Esophagus squamous epithelium (tissue), 5 donors: Measurements from ENCODE around the gene KCNQ4. TPM values are rescaled to one million over a fixed set of nuclear protein-coding genes. Genes with fewer than 3 reads are reported as not detected.

Source experiments
- DNase-seq: peaks from one replicate; lab custom pipeline; 2025; lab: John Stamatoyannopoulos, UW
- H3K27ac ChIP-seq, 4 donors: fragments of 200-600 bp; sonication (generic); one replicate each; pipeline ENCODE4 v1.5.1; 2016 to 2019; ENCODE audit warnings: mild to moderate bottlenecking in 1 of 4
- H3K27me3 ChIP-seq, 4 donors: fragments of 200-600 bp; sonication (generic); 1 replicate in 3 of 4; 2 replicates in 1 of 4; pipeline versions ENCODE4 v1.5.1 to v1.6.0; 2017 to 2021; ENCODE audit warnings: antibody characterized with exemption in 1 of 4
- H3K36me3 ChIP-seq, 3 donors: fragments of 200-600 bp; sonication (generic); one replicate each; pipeline ENCODE4 v1.5.1; 2016 to 2019
- H3K4me1 ChIP-seq, 3 donors: fragments of 200-600 bp; sonication (generic); one replicate each; pipeline ENCODE4 v1.5.1; 2017 to 2019
- H3K4me3 ChIP-seq, 4 donors: fragments of 200-600 bp; sonication (generic); 1 replicate in 3 of 4; 2 replicates in 1 of 4; pipeline ENCODE4 v1.5.1; 2016 to 2019; ENCODE audit warnings: mild to moderate bottlenecking in 2 of 4, moderate library complexity in 1 of 4
- H3K9me3 ChIP-seq, 3 donors: fragments of 200-600 bp; sonication (generic); one replicate each; pipeline ENCODE4 v1.5.1; 2016 to 2019
- POLR2A ChIP-seq, 4 donors: fragments of 450-650 bp; IDR thresholded peaks; one replicate each; pipeline ENCODE4 v1.6.1; 2017; ENCODE audit warnings: antibody characterized with exemption in 4 of 4, mild to moderate bottlenecking in 4 of 4, moderate library complexity in 3 of 4
- WGBS, 2 donors: methylation state at CpG; one replicate each; pipeline ENCODE4 v1.1.5; 2018; 5-methylcytosine and 5-hydroxymethylcytosine counted together
- intact Hi-C: fragments of 100-400 bp; cut with DNase I; formaldehyde crosslinking; loops from one replicate; pipeline ENCODE4 v1.15.0; 2022
- total RNA-seq, 4 donors: library from RNA; depleted of rRNA; stranded (reverse); fragments of >200 nt; gene quantifications; one replicate each; pipeline ENCODE4 v1.1.0, GENCODE V29; 2016
- TF ChIP-seq, protein P1 (sequence below), 6 experiments: fragments of 450-650 bp in 4 of 6; fragments of 200-600 bp in 2 of 6; sonication (generic) in 2 of 6; IDR thresholded peaks; one replicate each; pipeline ENCODE4 v1.5.1; 2016 to 2019; ENCODE audit warnings: antibody characterized with exemption in 6 of 6, mild to moderate bottlenecking in 4 of 6, moderate library complexity in 4 of 6
- donor health status: DM: yes; HTN: yes; CAD: no.

The KCNQ4 gene
- total RNA-seq, 4 donors from 2014 or later, result 0.50 to 2.1 (median 0.81) TPM

DNA sequence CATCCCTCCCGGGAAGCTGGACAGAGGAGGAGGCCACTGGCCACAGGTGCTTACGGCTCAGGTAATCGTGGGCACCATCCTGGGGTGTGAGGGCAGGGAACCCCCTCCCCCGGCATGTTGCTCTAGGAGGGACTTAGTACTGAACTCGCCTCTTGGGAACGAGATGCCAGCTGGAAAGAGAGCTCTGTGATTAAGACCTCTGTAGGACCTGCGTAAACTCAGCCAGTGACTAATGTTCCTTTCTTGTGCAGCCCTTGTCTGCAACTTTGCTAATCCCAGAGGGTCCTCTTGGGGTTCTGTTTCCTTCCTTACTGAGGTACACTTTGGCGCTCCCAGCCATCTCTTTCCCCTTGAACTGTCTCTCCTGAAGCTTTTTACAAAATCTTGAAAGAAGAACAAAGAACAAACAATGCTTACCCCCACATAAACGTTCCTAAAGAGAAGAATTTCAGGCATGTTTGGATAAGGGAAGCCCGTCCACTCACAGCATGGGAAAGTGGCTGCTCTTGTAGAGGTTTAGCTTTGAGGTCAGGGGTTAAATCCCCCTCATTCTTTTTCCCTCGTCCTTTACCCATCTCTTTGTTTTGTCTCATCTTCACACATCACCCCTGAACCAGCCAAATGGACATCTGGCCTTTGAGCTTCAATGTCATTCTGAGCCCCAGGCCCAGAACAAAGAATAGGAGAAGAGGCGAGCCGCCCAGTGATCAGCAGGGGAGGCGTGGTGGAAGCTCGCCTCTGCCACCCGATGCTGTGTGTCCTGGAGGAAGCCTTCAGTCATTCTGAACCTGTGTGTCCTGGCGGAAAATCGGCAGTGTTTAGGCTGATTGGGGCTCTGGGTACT, 41.2 kb downstream of the KCNQ4 start:
- 48 to 51% methylated on average over 8 to 12 of the region's 18 CpGs for WGBS, 2 donors
- Histone ChIP-seq H3K4me1 (peaks cover 0 to 24% (median 6%) of the 10 kb centered on the region in 3 donors), H3K36me3 (no peaks in the 10 kb centered on the region), H3K27me3 (no peaks in the 10 kb centered on the region), H3K4me3 (no peak overlapping the region), H3K9me3 (no peaks in the 10 kb centered on the region), H3K27ac (peak overlapping the region in 3 of 4 donors; percentile 30 to 49 (median 48))
- no peak for TF ChIP-seq POLR2A (IDR thresholded peaks at IDR 0.05)
- TF ChIP-seq, protein P1, sequence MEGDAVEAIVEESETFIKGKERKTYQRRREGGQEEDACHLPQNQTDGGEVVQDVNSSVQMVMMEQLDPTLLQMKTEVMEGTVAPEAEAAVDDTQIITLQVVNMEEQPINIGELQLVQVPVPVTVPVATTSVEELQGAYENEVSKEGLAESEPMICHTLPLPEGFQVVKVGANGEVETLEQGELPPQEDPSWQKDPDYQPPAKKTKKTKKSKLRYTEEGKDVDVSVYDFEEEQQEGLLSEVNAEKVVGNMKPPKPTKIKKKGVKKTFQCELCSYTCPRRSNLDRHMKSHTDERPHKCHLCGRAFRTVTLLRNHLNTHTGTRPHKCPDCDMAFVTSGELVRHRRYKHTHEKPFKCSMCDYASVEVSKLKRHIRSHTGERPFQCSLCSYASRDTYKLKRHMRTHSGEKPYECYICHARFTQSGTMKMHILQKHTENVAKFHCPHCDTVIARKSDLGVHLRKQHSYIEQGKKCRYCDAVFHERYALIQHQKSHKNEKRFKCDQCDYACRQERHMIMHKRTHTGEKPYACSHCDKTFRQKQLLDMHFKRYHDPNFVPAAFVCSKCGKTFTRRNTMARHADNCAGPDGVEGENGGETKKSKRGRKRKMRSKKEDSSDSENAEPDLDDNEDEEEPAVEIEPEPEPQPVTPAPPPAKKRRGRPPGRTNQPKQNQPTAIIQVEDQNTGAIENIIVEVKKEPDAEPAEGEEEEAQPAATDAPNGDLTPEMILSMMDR (IDR thresholded peaks at IDR 0.05), result no peak
- intact Hi-C loops, result no loop called here
- DNase-seq, result no peak

DNA sequence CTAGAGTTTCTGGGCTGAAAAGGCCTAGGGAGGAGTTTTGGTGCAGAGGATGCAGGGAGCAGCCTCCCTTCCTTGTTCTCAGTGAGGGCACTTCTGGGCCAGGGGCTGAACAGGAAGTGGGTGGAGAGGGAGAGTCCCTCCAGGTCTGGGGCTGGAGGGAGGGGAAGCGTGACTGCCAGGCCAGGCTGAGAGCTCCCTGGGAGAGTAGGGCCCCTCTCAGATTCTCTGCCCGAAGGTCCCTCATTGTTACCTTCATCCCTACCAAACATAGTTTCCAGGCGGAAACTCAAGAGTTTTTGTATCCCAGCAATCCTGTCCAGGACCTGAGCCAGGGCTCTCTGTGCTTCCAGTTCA, 41.8 kb downstream of the KCNQ4 start:
- no peak for DNase-seq
- Histone ChIP-seq H3K4me3 (no peak overlapping the region), H3K27ac (peak overlapping the region in 1 of 4 donors; percentile 49), H3K4me1 (peaks cover 0 to 24% (median 6%) of the 10 kb centered on the region in 3 donors), H3K27me3 (no peaks in the 10 kb centered on the region), H3K9me3 (no peaks in the 10 kb centered on the region), H3K36me3 (no peaks in the 10 kb centered on the region)
- 17 to 56% methylated on average over 2 to 3 of the region's 3 CpGs for WGBS, 2 donors
- TF ChIP-seq POLR2A (IDR thresholded peaks at IDR 0.05), result no peak
- TF ChIP-seq, protein P1 (IDR thresholded peaks at IDR 0.05), result no peak
- intact Hi-C loops, result no loop called here

DNA sequence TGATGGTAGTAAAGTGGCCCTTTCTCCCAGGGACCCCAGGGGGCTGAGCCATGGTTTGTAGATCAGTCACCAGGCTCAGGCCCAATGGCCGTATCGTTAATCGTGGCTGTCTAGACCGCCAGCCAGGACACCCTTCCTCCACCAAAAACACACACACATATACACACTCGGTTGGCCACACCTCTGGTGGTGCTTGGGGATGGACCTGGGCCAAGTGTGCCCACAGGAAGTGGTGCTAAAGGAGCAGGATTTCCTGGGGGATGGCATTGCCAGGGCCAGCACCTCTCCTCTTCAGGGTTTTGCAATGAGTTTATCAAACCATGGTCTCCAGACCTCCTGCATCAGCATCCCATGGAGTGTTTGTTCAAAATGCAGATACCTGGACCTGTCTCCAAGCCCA, 42.4 kb downstream of the KCNQ4 start:
- H3K27me3 ChIP-seq, result no peaks in the 10 kb centered on the region
- intact Hi-C loops, result no loop called here
- no peak overlapping the region for H3K4me3 ChIP-seq
- H3K27ac ChIP-seq, result peak overlapping the region in 1 of 4 donors; percentile 49
- H3K36me3 ChIP-seq, result no peaks in the 10 kb centered on the region
- no peak for TF ChIP-seq POLR2A (IDR thresholded peaks at IDR 0.05)
- TF ChIP-seq, protein P1 (IDR thresholded peaks at IDR 0.05), result no peak
- no peak for DNase-seq
- H3K9me3 ChIP-seq, result no peaks in the 10 kb centered on the region
- 37% methylated on average over 5 of the region's 5 CpGs; no CpG with 5 or more reads in 1 of the 2 donors for WGBS, 2 donors
- H3K4me1 ChIP-seq, result peaks cover 0 to 20% (median 6%) of the 10 kb centered on the region in 3 donors

DNA sequence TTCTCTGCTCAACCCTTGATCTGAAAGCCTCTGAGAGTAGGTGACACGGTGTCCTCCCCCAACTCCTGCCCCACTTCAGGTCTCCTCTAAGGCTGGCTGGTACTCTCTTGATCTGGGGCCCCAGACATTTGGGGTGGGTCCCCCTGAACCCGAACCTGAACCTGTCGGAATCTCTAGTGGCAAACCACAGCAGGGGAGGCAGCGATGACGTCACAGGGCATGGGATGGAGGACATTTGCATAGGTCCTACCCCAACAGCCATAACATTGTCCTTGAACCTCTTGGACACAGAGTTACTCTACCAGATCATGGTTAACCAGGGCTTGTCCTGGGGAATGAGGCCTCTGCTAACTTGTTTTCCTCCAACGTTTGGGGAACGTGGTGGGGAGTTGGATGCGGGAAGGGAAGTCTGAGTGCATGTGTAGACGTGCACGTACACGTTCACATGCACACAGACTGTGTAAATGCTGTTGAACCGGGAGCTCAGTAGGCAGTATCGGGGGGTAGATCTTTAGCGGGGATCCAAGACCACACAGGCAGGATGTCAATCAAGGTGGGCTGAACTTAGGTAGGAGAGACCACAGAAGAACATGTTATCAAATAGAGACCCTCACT, 46.2 kb downstream of the KCNQ4 start:
- 61 to 67% methylated on average over 9 to 10 of the region's 14 CpGs for WGBS, 2 donors
- Histone ChIP-seq H3K4me3 (no peak overlapping the region), H3K4me1 (peaks cover 0 to 10% (median 6%) of the 10 kb centered on the region in 3 donors), H3K36me3 (no peaks in the 10 kb centered on the region), H3K27me3 (no peaks in the 10 kb centered on the region), H3K9me3 (no peaks in the 10 kb centered on the region), H3K27ac (no peak overlapping the region)
- intact Hi-C loops, result no loop called here
- DNase-seq, result no peak
- TF ChIP-seq, protein P1 (IDR thresholded peaks at IDR 0.05), result no peak

DNA sequence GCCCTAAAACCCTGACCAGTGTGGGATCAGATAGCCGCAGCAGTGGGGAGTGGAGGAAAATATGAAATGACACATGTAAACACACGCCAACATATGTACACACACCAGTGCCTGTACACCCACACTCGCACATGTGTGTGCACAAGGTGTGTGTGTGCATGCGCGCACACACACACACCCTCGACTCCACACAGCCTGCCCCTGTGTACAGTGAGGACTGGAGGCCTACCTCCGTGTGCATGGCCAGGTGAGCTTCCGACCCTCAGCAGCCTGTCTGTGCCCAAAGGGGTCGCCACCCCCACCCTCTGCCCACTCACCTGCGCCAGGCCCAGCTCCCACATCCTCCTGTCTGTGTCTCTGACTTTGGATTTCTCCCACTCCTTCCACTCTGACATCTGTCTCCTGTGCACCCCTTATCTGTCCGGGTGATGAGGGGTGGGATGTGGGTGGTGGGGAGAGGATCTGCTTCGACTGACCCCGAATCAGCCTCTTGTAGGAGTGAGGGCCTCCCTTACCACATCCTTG, 46.9 kb downstream of the KCNQ4 start:
- no peaks in the 10 kb centered on the region for H3K9me3 ChIP-seq
- WGBS, 2 donors, result 94 to 95% methylated on average over 11 to 12 of the region's 13 CpGs
- intact Hi-C loops, result no loop called here

More for the DNA sequence above, 46.9 kb downstream of the KCNQ4 start:
- no peak for DNase-seq
- Histone ChIP-seq H3K4me3 (no peak overlapping the region), H3K27ac (no peak overlapping the region), H3K4me1 (peaks cover 0 to 5% (median under 1%) of the 10 kb centered on the region in 3 donors), H3K27me3 (no peaks in the 10 kb centered on the region), H3K36me3 (no peaks in the 10 kb centered on the region)
- TF ChIP-seq POLR2A (IDR thresholded peaks at IDR 0.05), result no peak
- TF ChIP-seq, protein P1 (IDR thresholded peaks at IDR 0.05), result no peak
